HG03025 (cell line): Measurements from ENCODE around the gene BRMS1.
"Not testable (repeated sequence)": the region's sequence is repeated elsewhere in the genome, so short reads cannot be mapped to it uniquely, and the experiment has no call there.

Experiments
- ATAC-seq: cut with Tn5 transposase; IDR thresholded peaks from one replicate; pipeline ENCODE4 v1.9.1; 2021; ENCODE audit warnings: mild to moderate bottlenecking, moderate library complexity; ENCODE audit not compliant: unreplicated experiment, low FRiP score

Gene BRMS1, protein sequence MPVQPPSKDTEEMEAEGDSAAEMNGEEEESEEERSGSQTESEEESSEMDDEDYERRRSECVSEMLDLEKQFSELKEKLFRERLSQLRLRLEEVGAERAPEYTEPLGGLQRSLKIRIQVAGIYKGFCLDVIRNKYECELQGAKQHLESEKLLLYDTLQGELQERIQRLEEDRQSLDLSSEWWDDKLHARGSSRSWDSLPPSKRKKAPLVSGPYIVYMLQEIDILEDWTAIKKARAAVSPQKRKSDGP

DNA sequence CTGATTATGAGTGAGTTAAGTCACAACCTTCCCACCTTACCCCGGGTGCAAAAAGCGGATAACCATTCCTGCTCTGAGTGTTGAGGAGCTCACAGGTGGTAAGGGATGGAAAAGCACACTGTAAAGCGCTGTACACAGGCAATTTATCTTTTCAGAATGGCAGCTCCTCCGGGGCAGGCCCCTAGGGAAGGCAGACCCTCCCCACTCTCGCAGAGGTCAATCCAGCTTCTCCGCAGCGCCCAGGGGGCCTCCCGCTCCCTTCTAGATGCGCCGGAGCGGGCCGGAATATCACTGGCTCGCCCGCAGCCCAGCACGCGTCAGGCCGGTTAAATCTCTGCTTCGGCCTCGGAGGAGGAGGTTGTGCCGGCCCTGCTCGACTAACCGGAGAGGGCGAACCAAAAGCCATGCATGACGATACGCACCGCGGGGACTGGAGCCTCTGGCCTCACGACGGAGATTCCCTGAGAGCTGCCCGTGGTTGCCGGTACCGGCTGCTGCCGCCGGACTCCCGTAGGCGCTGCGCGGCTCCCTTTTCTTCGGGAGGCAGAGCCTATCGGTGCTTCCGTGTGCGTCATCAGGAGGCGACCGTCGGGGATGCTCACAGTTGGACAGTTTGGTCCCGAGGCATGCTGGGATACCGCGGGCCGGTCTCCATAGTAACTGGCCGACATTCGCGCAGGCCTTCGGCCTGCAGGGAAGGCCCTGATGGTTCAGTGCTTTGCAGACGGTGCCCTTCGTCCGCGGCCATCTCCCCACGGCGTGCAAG lies at the start of gene BRMS1:
BRMS1 (minus strand) TSS at position 555 of the 766 bp plus-strand sequence. CDS start 2,870 bp downstream, outside the sequence.
- peak; percentile 51 for ATAC-seq

DNA sequence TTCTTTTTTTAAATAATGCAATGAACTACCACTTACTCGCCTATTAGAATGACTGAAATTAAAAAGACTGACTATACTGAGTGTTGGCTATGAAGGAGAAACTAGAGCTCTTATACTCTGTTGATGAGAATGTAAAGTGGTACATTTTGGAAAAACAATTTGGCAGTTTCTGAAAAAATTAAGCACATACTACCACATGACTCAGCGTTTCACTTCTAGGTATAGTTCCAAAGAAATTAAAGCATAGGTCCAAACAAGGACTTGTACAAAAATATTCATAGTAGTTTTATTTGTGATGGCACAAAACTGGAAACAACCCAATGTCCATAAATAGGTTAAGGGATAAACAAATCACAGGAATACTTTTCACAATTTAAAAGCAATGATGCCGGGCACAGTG lies 49.0 kb upstream of the BRMS1 start:
- ATAC-seq, result no peak

DNA sequence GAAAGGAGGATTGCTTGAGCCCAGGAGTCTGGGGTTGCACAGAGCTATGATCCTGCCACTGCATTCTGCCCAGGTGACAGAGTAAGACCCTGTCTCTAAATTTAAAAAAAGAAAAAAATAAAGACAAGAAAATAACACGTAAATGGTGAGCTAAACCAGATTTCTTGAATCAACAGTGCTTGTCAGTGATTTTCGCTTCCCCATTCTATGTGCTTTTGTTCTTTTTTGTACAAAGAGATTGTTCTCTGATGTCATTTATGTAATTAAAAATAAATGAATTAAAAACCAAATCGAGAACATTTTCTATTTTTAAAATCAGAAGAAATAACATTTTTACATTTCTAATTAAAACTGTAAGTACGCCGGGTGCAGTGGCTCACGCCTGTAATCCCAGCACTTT lies 46.4 kb upstream of the BRMS1 start:
- no peak for ATAC-seq

DNA sequence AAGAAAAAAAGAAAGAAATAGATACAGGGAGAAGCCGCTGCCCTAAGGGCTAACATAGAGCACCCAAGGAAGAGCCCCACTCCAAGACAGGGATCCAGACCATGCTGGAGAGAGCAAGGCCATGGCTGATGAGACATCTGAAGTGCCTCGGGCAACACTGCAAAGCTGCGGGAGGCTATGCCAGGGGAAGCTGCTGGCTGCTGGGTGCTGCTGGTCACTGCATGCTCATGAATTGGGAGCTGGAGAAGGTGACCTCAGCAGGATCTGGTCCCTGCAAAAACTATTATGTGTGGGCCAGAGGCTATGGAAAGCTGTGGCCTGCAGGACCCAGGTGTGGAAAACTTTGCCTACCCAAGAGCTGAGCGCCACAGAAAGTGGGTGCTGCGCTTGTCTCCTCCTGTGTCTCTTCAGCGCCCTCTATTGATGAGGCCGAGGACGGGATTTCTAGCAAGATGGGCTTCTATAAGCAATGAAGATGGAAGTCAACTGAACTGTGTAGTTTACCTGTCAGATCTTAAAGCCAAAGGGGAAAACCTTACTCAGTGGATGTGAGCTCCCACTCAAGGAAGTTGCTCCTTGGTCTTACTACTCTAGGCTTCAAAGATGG lies 44.0 kb upstream of the BRMS1 start:
- ATAC-seq, result no peak

DNA sequence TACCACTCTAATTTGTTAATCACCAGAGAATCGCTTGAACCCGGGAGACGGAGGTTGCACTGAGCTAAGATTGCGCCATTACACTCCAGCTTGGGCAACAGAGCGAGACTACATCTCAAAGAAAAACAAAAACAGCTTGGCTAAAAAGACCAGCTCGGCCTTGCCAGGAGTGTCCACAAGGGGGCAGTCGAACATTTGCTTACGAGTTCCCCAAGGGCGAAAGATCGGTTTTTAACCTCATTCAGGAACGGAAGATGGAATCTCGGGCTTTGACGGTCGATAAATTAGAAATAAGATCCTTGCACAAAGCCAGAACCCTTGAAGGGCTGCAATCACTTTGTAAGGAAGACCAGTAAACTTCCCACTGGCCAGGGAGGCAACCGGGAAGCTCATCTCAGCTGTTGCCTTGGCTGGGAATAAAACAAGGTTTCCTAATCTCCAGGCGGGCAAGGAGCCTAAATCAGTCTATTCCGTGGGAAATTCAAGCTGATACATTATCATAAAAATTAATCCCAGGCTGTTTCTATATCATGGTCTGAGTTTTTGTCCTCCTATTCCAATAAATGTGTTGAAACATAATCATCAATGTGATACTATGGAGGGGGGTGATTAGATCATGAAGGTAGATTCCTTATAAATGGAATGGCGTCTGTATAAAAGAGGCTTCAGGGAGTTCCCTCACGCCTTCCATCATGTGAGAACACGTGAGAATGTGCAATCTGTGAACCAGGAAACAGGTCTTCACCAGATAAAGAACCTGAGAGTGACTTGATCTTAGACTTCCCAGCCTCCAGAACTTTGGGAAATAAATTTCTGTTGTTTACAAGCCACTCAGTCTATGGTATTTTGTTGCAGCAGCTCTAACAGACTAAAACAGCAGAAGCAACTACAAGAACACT lies 41.5 kb upstream of the BRMS1 start:
- ATAC-seq, result no peak

DNA sequence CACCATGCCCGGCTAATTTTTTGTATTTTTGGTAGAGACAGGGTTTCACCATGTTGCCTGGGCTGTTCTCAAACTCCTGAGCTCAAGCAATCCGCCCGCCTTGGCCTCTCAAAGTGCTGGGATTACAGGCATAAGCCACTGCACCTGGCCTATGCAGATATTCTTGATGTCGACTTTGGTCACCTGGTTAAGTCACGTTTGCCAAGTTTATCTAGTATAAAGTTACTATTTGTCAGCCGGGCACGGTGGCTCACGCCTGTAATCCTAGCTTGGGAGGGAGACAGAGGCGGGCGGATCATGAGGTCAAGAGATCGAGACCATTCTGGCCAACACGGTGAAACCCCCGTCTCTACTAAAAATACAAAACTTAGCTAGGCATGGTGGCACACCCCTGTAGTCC lies 39.4 kb upstream of the BRMS1 start:
- ATAC-seq, result not testable (repeated sequence)

DNA sequence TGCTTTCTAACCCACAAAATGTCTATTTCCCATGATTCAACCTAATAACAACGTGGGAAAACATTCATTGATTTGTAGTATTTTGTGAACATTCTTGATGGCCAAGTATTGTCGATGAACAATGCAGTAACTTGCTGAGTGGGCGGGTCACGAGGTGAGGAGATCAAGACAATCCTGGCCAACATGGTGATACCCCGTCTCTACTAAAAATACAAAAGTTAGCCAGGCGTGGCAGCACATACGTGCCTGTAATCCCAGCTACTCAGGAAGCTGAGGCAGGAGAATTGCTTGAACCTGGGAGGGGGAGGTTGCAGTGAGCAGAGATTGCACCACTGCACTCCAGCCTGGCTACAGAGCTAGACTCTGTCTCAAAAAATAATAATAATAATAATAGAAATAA lies 35.4 kb upstream of the BRMS1 start:
- ATAC-seq, result not testable (repeated sequence)

DNA sequence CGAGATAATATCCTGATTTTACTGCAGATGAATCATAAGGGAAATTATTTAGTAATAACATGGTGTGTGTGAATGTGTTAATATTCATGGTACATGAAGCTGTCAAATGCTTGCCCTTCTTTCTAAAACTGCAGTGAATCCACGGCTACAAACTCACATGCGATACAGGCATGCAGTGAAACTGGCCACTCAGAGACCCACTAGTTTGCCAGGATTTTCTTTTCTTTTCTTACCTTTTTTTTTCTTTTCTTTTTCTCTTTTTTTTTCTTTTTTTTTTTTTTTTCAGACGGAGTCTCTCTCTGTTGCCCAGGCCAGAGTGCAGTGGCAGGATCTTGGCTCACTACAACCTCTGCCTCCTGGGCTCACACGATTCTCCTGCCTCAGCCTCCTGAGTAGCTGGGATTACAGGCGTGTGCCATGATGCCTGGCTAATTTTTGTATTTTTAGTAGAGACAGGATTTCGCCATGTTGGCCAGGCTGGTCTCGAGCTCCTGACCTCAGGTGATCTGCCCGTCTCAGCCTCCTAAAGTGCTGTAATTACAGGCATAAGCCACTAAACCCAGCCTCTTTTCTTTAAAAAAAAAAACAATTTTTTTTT lies 28.9 kb upstream of the BRMS1 start:
- not testable (repeated sequence) for ATAC-seq

DNA sequence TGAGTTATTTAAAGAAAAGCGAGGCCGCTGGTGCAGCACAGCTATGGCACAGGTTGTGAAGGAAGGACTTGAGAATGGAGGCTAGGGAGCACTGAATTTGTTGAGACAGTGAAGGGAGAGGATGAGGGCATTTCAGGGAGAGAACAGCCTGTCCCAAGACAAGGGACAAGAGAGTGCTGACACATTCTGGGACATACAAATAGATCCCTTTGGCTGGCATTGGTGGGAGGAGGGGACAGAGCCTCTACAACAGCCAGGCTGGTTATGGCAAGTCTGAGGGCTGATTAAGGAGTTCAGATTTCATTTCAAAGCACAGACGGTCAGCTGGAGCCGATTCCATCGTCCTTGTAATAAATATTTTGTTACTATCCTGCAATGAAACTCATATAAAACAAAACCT lies 28.4 kb upstream of the BRMS1 start:
- ATAC-seq, result no peak

DNA sequence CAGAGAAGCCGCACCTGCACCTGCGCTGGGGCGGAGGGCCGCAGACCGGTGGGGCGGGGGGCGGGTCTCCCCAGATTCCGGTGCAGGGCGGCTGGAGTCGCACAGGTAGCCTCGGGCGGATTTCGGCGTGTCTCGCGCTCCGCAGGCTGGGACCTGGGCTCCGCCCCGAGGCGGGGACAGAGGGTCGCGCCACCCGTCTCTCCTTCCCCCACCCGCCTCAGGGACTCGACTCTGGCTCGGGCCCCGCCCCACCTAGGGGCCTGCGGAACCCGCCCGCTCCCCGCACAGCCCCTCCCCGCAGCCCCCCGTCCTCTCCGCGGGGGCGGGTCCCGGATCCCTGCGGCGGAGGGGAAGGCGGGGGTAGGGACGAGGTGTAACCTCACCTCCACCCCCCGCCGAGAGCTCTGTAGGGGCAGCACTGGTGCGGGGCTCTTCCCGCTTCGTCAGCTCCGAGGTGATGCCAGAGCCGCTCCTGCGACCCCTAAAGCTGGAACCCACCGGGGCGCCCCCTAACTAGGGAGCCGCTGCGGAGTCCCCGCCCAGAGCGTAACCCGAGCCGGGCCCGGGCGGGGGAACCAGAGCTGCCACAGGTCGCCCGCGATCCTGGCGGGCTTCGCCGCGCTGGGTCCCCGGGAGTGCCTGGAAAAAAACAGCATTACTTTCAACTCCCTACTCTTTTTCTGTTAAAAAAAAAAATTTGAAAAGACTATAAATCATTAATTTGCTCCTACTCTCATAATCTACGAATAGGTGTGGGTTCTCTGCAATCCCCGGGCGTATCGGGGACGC lies 26.9 kb upstream of the BRMS1 start, which contains the start of gene SLC29A2:
SLC29A2 (minus strand) TSS at position 134 of the 789 bp plus-strand sequence. CDS start 169 bp downstream, outside the sequence.
- ATAC-seq, result peak; percentile 79

DNA sequence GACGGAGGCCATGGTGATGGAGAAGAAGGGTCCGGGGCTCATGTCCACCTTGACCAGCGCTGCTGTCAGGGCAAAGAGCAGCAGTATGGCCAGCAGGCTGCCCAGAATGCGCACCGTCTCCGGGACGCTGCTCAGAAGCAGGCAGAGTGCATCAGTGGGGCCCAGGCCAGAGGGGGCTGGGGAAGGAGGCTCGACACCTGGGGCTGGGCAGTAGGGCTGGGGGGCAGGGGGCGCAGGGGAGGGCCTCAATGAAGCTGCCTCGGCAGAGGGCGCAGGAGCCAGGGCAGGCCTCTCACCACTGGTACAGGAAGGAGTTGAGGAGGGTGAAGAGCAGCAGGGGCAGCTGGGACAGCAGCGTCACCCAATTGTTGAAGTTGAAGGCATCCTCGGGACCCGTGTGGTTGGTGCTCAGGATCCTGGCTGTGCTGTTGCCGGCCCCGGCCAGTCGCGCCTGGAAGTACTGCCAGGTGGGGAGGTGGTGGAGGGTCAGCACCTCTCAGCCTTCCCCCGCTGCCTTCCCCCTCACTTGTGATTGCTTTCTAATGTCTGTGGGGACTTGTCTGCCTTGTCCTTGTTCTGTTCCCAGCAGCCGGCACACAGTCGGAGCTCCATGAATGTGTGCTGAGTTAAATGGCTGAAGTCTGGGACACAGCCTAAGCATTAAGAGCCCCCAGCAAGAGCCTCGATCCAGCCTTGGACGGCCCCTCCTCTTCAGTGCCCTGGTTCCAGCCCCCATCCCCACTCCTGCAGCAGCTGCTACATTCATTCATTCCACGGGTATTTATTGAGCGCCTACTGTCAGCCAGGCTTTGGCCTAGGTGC lies 24.4 kb upstream of the BRMS1 start:
- no peak for ATAC-seq

DNA sequence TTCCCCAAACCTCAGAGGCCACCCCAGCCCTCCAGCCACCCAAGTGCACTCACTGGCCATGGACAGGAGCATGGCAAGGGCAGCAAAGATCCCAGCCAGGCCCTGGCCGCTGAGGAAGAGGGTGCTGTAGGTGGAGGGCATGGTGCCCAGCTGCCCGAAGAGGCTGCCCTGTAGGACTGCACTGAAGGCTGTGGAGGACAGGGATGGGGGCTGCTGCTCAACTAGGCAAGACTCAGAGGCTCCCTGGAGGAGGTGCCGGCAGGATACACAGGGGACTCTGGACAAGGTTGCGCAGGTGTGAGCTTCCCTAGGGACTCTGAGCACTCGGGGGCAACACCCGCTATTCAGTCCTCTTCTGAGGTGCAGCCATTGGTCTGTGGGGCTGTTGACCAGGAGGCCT lies 23.6 kb upstream of the BRMS1 start:
- no peak for ATAC-seq

DNA sequence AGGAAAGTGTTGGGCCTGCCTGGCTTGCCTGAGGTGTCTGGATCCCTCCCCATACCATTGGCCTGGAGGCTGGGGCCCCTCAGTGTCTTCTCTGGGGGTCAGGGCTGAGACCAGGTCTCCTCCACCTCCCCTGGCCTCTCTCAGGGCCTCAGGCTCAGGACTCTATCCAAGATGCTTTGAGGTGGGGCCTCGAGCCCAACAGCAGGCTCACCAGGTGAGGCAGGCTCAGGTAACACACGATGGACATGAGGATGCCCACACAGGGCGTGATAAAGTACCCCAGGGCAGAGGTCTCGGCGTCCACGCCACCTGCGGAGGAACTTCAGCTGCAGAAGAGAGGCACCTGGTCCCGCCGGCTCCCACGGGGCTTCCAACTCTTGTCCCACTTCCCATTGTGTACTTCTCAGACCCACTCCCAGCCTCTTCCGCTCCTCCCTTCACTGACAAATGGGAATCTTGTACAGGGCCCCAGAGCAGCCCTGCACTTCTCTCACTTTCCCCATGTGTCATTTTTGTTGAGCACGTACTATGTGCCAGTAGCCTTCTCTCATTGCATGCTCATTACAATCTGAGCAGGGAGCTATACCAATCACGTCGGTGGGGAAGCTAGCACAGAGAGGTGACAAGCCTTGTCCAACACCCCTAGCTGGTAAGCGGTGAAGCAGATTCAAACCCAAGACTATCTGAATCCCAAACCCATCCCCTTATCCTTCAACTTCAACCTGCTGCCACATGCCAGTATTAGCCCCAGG lies 22.8 kb upstream of the BRMS1 start:
- no peak for ATAC-seq

DNA sequence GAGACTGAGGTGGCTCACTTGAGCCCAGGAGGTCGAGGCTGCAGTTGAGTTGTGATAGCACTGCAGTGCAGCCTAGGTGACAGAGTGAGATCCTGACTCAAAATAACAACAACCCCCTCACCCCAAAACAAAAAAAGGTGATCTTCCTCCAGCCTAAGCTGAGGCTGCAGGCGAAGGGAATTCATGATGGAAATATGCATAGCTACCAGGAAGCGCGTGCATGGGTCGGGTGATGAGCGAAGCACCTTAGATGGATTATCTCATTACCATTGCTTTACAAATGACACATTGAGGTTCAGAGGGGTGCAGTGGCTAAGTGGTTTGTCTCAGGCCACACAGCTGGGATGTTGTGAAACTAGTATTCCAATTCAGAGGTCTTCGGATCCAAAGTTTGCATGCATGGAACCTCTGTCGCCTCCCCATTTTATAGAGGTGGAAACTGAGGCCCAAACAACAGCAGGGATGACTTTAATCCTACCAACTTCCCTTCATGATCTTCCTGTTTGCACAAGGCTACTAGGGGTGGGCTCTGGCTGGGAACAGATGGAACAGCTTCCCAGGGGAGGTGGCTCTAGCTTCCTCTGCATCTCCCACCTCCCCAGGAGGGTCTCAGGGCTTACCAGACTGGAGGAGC lies 22.1 kb upstream of the BRMS1 start:
- no peak for ATAC-seq

DNA sequence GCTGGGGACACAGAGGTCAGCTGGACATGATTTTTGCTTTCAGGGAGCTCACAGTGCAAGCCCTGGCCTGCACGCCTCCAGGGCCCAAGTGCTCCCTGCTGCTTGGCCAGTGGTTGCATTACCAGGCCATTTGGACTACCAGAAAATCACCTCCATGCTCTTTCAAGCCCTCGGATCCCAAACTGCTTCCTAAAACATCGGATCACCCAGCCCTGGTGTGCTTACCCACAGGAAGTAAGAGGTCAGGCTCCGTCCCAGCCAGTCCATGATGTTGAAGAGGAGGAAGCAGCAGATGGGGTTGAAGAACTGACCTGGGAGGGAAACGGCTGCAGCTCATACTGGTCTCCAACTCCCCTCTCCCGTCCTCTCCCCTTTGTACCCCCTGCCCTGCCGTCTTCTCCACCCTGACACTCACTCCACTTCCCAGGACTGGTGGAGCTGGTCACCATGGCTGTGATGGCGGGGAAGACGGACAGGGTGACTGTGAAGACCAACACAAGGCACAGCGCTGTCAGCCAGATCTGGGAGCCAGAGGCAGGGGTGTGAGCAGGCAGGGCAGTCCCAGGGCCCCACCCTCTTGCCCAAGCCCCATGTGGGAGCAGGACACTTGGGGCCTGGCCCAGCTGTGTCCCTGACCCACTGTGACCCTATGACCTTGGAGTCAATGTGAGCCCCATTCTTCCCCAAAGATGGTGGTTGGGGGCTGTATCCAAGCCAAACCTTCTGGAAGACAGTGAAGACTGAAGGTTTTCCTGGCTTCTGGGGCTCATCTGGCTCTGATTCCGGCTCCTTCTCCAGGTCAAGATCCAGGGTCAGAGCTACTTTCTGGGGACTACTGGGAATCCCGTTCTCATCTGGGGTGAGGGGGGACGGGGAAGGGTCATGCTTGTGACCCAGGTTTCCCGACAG lies 21.1 kb upstream of the BRMS1 start:
- ATAC-seq, result no peak

DNA sequence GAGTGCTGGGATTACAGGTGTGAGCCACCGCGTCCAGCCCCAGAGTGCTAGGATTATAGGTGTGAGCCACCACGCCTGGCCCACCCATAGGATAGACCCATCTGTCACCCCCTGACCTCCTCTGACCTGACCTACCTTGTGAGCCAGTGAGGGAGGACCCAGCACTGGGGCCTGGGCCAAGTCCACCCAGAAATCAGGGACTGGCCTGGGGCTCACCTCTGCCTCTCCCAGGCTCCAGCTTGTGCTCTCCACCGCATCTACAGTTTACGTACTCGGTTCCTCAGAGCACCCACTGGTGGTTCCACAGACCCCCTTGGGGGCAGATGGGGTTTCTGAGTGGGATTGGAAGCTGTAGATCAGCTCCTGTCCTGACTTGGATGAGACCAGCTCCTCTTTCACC lies 20.3 kb upstream of the BRMS1 start:
- ATAC-seq, result no peak
